Umbilical cord (tissue), 2 donors: ENCODE results near the gene PIGC. TPM values are rescaled to one million over a fixed set of nuclear protein-coding genes. Genes with fewer than 3 reads are reported as not detected.
A peak's percentile ranks its signal among the peaks of the same experiment; 100 is the strongest.

ENCODE experiments used
- DNase-seq: peaks from one replicate; pipeline ENCODE4 v3.0.0-alpha.2; 2015; ENCODE audit warnings: low spot score
- total RNA-seq: library from RNA; depleted of rRNA; stranded (reverse); fragments of >200 nt; gene quantifications from one replicate; pipeline ENCODE4 v1.2.3, GENCODE V29; 2014; ENCODE audit warnings: low replicate concordance; ENCODE audit not compliant: insufficient read depth

The PIGC gene
- total RNA-seq, 1 donor from 2014 or later: 45.0 TPM

DNA sequence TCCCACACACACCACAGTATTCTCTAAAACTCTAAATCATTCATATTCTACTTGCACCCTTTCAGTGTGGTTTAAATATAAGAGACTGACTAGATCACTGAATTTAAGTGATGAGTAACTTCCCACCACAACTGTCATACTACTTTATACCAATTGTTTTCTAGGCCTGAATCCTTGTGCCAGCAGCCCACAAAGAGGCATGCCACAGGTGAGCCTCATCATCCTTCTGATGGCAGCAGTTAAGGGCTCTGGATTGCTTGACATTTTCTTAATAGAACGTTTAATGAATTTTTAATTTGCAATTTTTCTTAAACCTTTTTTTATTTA, 13.8 kb downstream of the PIGC start:
- no peak for DNase-seq

- DNase-seq: peak; percentile 83
Measured at GRCh38 chr1:172429331-172430127, 14.3 kb downstream of the PIGC start.

DNA sequence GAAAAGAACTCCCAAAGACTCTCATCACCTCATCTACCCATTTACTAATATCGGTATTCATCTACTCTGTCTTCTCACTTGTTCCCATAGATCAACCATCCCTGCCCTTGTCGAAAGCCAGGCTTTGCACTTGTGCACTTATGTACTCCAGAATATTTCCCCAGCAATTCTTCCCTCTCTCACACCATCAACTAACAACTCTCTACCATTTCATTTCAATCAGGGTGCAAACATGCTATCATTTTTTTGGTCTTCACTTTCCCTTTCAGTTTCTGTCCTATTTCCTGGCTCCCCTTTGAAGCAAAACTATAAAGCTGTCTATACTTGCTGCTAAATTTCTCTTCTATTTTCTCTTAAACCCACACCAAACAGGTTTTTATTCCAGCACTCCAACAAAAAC, 16.7 kb downstream of the PIGC start:
- DNase-seq: no peak

DNA sequence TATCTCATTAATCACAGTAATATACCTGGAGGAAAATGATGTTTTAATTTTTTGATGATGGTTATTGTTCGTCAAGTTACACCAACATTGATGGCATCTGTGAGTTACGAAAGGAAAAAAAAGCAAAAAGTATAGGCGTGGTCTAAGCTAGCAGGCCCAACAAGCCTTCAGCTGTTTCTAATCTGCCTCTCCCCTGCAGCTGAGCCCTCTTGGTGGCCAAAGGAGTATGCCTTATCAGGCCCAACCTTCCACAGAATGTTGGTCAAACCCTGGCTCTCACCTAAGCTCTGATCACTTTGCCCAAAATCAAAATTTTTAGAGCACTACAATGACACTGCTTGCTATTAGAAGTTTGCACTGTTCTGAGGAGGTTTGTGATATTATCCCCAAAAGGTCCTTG, 18.5 kb downstream of the PIGC start:
- DNase-seq: no peak

DNA sequence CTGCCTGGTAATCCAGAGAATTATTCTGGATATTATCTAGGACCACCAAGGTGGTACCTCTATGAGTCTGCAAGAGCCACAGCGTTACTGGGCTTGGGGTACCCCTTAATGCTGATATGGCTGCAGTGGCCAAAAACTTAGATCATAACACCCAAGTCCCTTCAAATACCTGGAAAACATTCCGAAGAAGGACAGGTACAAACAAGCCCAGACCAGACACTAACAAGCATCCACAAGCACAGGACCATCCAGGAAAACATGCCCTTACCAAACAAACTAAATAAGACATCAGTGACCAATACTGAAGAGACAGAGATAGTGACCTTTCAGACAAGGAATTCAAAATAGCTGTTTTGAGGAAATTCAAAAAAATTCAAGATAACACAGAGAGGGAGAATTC, 20.5 kb downstream of the PIGC start:
- DNase-seq: no peak

DNA sequence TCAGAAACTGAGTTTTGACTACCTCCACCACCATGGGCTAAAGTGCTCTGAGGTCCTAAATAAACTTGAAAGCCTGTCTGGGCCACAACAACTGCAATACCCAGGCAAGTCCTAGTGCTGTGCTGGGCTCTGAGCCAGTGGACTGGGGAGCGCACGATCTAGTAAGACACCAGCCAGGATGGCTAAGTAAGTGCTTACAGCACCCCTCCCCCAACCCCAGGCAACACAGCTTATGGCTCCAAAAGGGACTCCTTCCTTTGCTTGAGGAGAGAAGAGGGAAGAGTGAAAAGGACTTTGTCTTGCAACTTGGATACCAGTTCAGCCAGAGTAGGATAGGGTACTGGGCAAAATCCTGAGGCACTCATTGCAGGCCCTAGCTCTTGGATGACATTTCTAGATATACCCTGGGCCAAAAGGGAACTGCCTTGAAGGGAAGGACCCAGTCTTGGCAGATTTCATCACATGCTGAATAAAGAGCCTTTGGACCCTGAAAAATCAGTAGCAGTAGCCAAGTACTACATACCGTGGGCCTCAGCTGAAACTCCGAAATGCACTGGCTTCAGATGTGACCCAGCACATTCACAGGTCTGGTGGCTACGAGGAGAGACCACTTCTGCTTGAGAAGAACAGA, 21.8 kb downstream of the PIGC start:
- no peak for DNase-seq

- no peak for DNase-seq
Measured at GRCh38 chr1:172420385-172420784, 23.5 kb downstream of the PIGC start, which contains the start of gene C1orf105. TSS of gene C1orf105 (plus strand) at chr1:172420685. CDS start at chr1:172420886, 201 bp downstream.

DNA sequence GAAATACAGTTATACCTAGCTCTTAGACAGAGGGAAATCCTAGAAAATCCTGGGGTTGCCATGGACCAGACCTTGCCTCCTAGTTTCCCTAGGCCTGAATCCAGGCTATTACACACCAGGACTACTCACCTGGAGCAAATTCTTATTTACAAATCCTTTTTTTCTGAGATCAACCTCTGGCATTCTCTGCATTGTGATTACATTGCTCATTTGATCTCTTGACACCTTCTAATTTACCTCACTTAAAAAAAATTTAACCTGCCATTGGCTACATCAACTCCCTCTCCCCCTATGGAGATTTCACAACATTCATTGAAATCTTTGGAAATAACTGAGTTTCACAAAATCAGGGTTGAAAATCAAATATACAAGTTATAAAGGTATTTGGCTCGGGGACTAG, 26.3 kb downstream of the PIGC start:
- no peak for DNase-seq

GRCh38 chr1:172416496-172417035, 27.3 kb downstream of the PIGC start:
- no peak for DNase-seq

DNA sequence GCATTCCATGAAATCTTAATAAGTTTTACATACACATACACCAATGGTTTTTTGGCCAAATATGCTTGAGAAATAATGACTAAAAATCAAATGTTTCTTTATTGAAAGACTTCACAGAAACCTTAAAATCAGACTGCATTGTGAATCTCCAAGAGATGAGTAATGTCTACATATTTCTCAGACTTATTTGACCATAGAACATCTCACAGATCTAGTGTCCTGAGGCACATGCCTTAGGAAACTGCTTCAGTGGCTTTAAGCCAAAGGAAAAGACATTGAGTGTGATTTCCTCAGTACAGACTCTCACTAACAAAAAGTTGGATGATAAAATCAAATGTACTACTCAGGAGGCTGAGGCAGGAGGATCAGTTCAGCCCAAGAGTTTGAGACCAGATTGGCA, 29.5 kb downstream of the PIGC start:
- DNase-seq: no peak

GRCh38 chr1:172411791-172412338, 32.0 kb downstream of the PIGC start:
- no peak for DNase-seq

GRCh38 chr1:172410027-172410426, 33.8 kb downstream of the PIGC start:
- DNase-seq: no peak

- DNase-seq: peak; percentile 40
Measured at GRCh38 chr1:172408958-172409357, 34.9 kb downstream of the PIGC start.

DNA sequence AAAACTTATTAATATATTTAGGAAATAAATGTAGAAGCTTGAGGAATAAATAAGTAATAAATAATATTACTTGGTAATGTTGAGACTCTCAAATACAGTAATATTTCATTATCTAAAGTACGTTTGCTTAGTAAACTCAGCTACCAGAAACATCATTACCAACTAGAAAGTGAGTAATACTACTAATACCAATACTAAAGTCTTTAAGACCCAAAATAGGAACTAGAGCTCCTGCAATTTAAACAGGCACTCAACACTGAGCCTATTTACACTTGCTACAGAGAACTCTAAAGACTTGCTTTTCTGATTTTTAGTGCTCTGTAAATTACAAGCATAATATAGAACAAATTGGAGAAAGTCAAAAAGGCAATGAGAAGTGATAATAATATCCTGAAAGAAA, 36.9 kb downstream of the PIGC start:
- DNase-seq: no peak

GRCh38 chr1:172405912-172406311, 38.0 kb downstream of the PIGC start:
- DNase-seq: no peak

GRCh38 chr1:172404121-172404520, 39.7 kb downstream of the PIGC start:
- DNase-seq: no peak

GRCh38 chr1:172402878-172403569, 40.8 kb downstream of the PIGC start:
- DNase-seq: no peak

DNA sequence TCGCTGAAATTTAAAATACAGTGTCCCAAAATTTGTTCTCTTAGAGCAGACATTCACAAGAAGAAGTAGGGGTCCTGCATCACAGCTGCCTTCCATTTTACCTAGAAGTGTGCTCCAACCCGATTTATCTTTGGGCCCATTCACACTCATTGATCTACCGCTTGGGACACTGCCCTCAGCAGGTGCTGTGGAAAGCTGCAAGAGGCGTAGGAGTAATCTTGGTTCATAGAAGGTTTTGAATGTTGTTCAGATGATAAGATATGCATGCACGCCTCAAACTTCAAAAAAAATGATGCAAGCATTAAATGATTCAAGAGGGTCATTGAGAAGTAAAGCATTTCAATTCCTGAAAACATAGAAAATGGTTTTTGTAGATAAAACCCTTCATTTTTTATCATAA, 42.0 kb downstream of the PIGC start:
- no peak for DNase-seq

DNA sequence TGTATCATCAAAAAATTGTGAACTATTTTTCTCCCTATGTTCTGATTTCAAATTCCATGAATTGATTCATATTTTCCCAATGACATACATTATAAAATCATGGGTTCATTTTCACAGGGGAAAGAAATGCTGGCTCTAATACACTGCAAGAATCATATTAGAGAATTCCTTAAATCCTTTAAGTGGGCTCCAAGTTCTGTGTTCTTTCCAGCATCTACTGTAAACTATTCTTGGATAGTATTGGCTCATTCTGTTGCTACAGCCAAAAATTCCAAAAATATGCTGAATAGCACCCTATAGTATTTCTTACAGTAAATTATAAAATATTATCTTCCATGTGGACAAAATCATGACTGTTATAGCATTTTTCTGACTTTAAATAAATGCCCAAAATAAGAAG, 42.4 kb downstream of the PIGC start:
- peak; percentile 62 for DNase-seq

GRCh38 chr1:172400722-172401105, 43.2 kb downstream of the PIGC start:
- peak; percentile 31 for DNase-seq

DNA sequence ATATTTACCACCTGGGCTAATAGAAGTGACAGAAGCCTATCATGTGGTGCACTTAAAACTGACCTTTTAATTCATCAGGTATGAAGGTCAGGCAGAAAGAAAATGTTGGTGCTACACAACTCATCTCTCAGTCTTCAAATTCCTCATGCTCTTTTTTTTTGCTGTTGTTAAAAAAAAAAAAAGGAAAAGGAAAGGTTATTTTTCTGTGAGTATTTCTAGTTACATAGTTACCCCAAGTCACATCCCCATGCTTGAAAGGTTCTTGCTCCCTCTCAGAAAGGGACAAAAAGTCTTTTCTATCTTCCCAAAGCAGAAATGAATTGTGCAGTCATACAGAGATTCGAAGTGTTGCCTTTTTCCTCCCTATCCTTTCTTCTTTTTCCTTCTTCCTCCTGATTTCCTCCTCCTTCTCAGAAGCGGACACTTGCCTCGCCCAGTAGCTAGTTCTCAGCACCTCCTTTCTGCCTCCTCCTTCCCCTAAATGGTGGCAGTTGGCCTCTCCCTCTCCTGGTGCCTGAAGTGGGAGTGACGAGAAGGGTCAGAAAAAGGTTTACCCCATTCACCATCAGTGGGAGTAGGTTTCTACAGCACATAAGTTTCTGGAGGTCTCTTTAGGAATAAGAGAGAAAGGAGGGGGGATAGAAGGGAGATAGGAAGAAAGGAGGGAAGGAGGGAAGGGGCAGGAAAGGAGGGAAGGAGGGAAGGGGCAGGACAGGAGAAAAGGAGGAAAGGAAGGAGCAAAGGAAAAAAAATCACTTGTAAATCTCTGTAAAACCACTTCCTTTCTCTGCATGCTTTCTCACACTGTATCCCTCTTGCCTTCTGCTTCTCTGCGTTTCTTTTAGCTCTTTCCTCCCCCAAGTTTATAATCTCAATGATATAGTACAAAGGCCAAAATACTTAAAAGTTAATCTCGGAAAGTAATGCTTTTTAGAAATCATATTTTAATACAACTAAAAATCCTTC, 43.8 kb downstream of the PIGC start:
- DNase-seq: no peak
